ENCODE measurements around the gene RAB21. TPM values are rescaled to one million over a fixed set of nuclear protein-coding genes. Genes with fewer than 3 reads are reported as not detected.

The RAB21 gene
- total and polyA plus RNA-seq, 2 of the 4 experiments (the other 2 are of a cell fraction) = 13.8 to 15.0 TPM

DNA sequence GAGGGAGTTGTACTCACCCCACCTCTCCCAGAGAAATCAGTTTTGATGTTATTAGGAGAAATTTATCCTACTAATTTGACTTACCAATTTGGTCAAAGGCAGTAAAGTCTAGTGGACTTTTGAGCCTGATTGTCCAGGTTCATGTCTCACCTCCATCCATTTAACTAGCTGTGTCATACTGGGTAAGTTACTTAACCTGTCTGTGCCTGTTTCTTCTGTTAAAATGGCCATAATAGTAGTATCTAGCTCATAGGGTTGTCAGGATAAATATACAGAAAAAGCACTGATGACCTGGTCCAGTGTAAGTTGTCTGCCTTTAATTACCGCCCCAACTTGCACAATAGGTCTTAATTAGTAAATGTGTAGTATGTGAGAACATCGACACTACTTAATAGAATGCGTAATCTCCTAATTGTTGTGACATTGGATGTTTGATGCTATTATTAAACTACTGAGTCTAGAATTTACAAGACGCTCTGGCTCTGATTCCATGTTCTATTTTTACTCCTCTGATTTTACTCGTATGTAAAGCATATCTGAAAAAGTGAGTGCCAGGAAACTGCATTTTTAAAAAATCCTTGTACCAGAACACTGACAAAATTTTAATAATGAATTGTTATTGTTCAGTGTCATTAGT is 1.5 kb downstream of the RAB21 start:
- Histone ChIP-seq H2BK120ac (ENCODE audit: low read depth, low read length) (no peak overlapping the region), H3K4me2 (ENCODE audit: low read depth, low read length) (peak overlapping the region; percentile 71), H3K18ac (ENCODE audit: low read depth, low read length) (no peak overlapping the region; the same call in 1 of the 2 replicates), H2AFZ (replicated peaks; ENCODE audit: low read length, poor library complexity) (no peak overlapping the region), H3K27me3 (ENCODE audit: control insufficient read depth, insufficient read depth, low read length) (peaks cover 4% of the 10 kb centered on the region; the same call in 1 of the 2 replicates), H3K36me3 (ENCODE audit: control insufficient read depth, insufficient read depth, low read length) (peaks cover 8% of the 10 kb centered on the region), H3K27ac (ENCODE audit: insufficient read depth, low read length) (no peak overlapping the region), H3K56ac (ENCODE audit: extremely low read depth, insufficient read depth, low read length) (no peak overlapping the region), H2BK5ac (ENCODE audit: low read depth, low read length, poor library complexity, severe bottlenecking) (peak overlapping the region; percentile 31), H4K8ac (ENCODE audit: low read depth in 2 of 2, low read length in 2 of 2) (no peak overlapping the region), H2BK15ac (ENCODE audit: low read depth, low read length) (no peak overlapping the region), H3K14ac (replicated peaks; ENCODE audit: low read depth, low read length) (peak overlapping the region; percentile 16; the same call in 1 of the 2 replicates), H2AK5ac (ENCODE audit: low read depth, low read length) (no peak overlapping the region), H2AK9ac (replicated peaks; ENCODE audit: low read depth, low read length, poor library complexity) (no peak overlapping the region), H3K9me3 (ENCODE audit: control insufficient read depth, insufficient read depth, low read length) (peaks cover 10% of the 10 kb centered on the region), H4K5ac (ENCODE audit: low read depth, low read length) (no peak overlapping the region), H3K4me3 (ENCODE audit: insufficient read depth, low read depth, low read length) (peak overlapping the region; percentile 84), H3K4ac (ENCODE audit: low read depth, low read length) (no peak overlapping the region), H4K91ac (ENCODE audit: insufficient read depth, low read depth, low read length) (no peak overlapping the region), H3K4me1 (ENCODE audit: control insufficient read depth, insufficient read depth, low read length) (peaks cover 1% of the 10 kb centered on the region; the same call in 1 of the 2 replicates), H3K23ac (ENCODE audit: low read depth, low read length) (peak overlapping the region; percentile 81; the same call in 1 of the 2 replicates), H3K9me1 (ENCODE audit: insufficient read depth, low read length) (no peaks in the 10 kb centered on the region), H4K20me1 (ENCODE audit: insufficient read depth, low read length) (peaks cover 23% of the 10 kb centered on the region; the same call in 1 of the 2 replicates), H2BK20ac (ENCODE audit: low read depth, low read length) (no peak overlapping the region), H3K79me1 (ENCODE audit: low read depth in 1 of 2, low read length in 2 of 2) (peaks cover 4 to 30% of the 10 kb centered on the region in 2 experiments; a peak in 3 of 4 replicates), H3K9ac (ENCODE audit: low read depth, low read length) (peak overlapping the region; percentile 66)
- no peak for ATAC-seq (ENCODE audit: low read depth)
- TF ChIP-seq MAFK (IDR thresholded peaks at IDR 0.05; ENCODE audit: low read depth, low read length) (no peak), MAZ (IDR thresholded peaks at IDR 0.05; ENCODE audit: borderline replicate concordance, low read depth, low read length) (no peak), FOS (IDR thresholded peaks at IDR 0.05; ENCODE audit: low read depth, low read length) (no peak), RAD21 (IDR thresholded peaks at IDR 0.05; ENCODE audit: low read length) (no peak), CEBPB (IDR thresholded peaks at IDR 0.05; ENCODE audit: low read depth, low read length) (no peak), SMC3 (IDR thresholded peaks at IDR 0.05; ENCODE audit: low read depth, low read length) (no peak), USF2 (IDR thresholded peaks at IDR 0.05; ENCODE audit: low read depth, low read length) (no peak), RFX5 (IDR thresholded peaks at IDR 0.05; ENCODE audit: low read depth, low read length) (no peak), RCOR1 (IDR thresholded peaks at IDR 0.05; ENCODE audit: insufficient replicate concordance, low read length) (no peak)
- in situ Hi-C loops (cut with MboI; ENCODE audit: low sequenced_read_pairs) (loop anchor here (10.0 kb wide), 1 partner anchor 91 kb away; the partner anchor contains the start of genes THAP2 and ZFC3H1), intact Hi-C loops (cut with micrococcal nuclease) (no loop called here), dilution Hi-C loops (cut with HindIII; ENCODE audit: low sequenced_read_pairs, unreplicated experiment) (no loop called here)
- no CpG with 5 or more reads among the region's 5 CpGs for WGBS, 2 experiments (ENCODE audit: extremely low coverage in 2 of 2, insufficient read length in 1 of 2)
- POLR2A ChIA-PET (ENCODE audit: unreplicated experiment) = no interaction called here
- DNase-seq = no peak
- no TSS peak for BruUV-seq (replicated peaks)
- CTCF ChIA-PET = interaction anchor here (1.5 kb wide), 1 partner anchor 10 kb away, joined by 5 read pairs; no protein-coding TSS in a partner anchor

Data from IMR-90 (cell line).